Right lobe of liver (tissue), 6 donors: ENCODE data around the gene ACACA. TPM values are rescaled to one million over a fixed set of nuclear protein-coding genes. Genes with fewer than 3 reads are reported as not detected.

ENCODE experiments used
- ATAC-seq, 4 donors: fragments of 200-7000 bp; cut with Tn5 transposase; one replicate each; pipeline ENCODE4 v1.9.1; 2020; ENCODE audit warnings: mild to moderate bottlenecking in 4 of 4, moderate library complexity in 4 of 4
- DNase-seq, 3 donors: peaks; one replicate each; pipeline ENCODE4 v3.0.0-alpha.2; 2020
- H3K27ac ChIP-seq, 3 donors: fragments of 200-600 bp; one replicate each; pipeline ENCODE4 v1.8.0; 2022
- H3K27me3 ChIP-seq, 2 donors: fragments of 200-600 bp; one replicate each; pipeline ENCODE4 v1.8.0; 2022
- H3K36me3 ChIP-seq, 4 donors: fragments of 200-600 bp; sonication (generic) in 1 of 4; one replicate each; pipeline versions ENCODE4 v1.5.1 to v1.8.0; 2017 to 2022; ENCODE audit warnings: control low read depth in 1 of 4
- H3K4me1 ChIP-seq, 4 donors: fragments of 200-600 bp; sonication (generic) in 1 of 4; one replicate each; pipeline versions ENCODE4 v1.5.1 to v1.8.0; 2017 to 2022; ENCODE audit warnings: control low read depth in 1 of 4
- H3K4me3 ChIP-seq, 3 donors: fragments of 200-600 bp; one replicate each; pipeline ENCODE4 v1.8.0; 2022
- H3K9me3 ChIP-seq, 4 donors: fragments of 200-600 bp; sonication (generic) in 1 of 4; one replicate each; pipeline versions ENCODE4 v1.5.1 to v1.8.0; 2017 to 2022; ENCODE audit warnings: control low read depth in 1 of 4
- POLR2A ChIP-seq: fragments of 450-650 bp; IDR thresholded peaks from one replicate; pipeline ENCODE4 v1.6.1; 2017; ENCODE audit warnings: antibody characterized with exemption, mild to moderate bottlenecking
- WGBS: methylation state at CpG from one replicate; pipeline ENCODE4 v1.1.6; 2018; ENCODE audit warnings: low coverage, low lambda C conversion rate; ENCODE audit not compliant: insufficient coverage; ENCODE audit errors: missing lambda C conversion rate; 5-methylcytosine and 5-hydroxymethylcytosine counted together
- intact Hi-C, 2 donors: fragments of 100-400 bp; cut with DNase I; formaldehyde crosslinking; loops; one replicate each; pipeline versions ENCODE4 v1.11.2 to v1.14.1; 2022
- total RNA-seq, 6 experiments: library from RNA; depleted of rRNA in 2 of 6; stranded (reverse); fragments of >200 nt in 2 of 6; fragmentation: NEBNext Ultra II Directional in 3 of 6; extraction: Animal tissue kit (Norgen Biotek cat#: 25700) in 3 of 6; gene quantifications; one replicate each; pipeline versions ENCODE4 v1.1.0 to v1.2.4, GENCODE V29; 2016 to 2023
- TF ChIP-seq, protein P1 (sequence below), 4 donors: fragments of 200-600 bp in 3 of 4; fragments of 450-650 bp in 1 of 4; IDR thresholded peaks; one replicate each; pipeline versions ENCODE4 v1.5.1 to v1.8.0; 2016 to 2022; ENCODE audit warnings: antibody characterized with exemption in 4 of 4, mild to moderate bottlenecking in 2 of 4
- donor health status: DM: no; HTN: yes; CAD: no.
- donor health status: DM: no; HTN: no; CAD: no.
- donor health status: DM: no; HTN: no; CAD: no.
- donor health status: DM: no; HTN: yes; CAD: no.
- donor health status: DM: no; HTN: yes; CAD: no.

The ACACA gene
- total RNA-seq, 6 experiments from 2014 or later = 14.6 to 56.4 (median 27.1) TPM

DNA sequence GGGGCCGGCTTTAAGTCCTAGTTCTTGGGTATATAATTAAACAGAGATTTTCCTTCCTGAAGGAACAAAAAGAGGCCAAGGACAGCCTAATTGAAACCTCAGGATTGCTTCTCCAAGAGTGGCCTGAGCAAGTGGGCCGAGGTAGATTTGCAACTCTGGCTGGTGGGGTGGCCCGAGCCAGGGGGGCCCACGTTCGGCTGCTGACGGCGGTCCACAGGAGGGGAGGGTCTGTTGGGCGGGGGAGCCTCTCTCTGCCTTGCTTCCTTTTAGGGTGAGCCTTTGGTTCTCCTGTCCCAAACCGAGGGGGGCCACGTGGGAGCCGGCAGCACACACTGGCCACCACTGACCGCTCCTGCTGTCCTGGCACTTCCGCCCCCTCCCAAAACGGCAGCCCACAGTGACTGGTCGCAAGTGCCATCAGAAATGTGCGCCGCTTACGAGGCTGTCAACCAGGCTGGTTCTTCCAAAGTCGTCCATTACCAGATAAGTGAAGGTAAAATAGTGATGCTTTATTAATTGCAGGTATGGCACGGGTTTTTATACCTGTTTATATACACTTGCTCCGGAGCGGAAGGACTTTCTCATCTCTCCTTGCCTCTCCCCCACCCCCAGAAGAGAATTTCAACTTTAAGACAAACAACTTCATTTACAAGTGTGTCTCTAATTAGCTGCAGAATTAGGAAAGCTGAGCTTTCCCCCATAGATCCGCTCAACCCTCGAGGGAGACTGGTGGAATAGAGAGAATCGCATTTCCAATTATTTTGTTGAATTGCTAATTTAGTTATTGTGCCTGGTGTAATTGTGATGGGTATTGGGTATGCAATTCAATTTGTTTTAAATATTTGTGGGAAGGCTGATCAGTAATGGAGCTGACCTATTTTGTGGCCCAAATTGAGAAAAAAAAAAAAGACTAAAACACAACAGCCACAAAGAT, 340.0 kb downstream of the ACACA start:
- no peak for TF ChIP-seq POLR2A
- TF ChIP-seq, protein P1, sequence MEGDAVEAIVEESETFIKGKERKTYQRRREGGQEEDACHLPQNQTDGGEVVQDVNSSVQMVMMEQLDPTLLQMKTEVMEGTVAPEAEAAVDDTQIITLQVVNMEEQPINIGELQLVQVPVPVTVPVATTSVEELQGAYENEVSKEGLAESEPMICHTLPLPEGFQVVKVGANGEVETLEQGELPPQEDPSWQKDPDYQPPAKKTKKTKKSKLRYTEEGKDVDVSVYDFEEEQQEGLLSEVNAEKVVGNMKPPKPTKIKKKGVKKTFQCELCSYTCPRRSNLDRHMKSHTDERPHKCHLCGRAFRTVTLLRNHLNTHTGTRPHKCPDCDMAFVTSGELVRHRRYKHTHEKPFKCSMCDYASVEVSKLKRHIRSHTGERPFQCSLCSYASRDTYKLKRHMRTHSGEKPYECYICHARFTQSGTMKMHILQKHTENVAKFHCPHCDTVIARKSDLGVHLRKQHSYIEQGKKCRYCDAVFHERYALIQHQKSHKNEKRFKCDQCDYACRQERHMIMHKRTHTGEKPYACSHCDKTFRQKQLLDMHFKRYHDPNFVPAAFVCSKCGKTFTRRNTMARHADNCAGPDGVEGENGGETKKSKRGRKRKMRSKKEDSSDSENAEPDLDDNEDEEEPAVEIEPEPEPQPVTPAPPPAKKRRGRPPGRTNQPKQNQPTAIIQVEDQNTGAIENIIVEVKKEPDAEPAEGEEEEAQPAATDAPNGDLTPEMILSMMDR (IDR thresholded peaks at IDR 0.05) = no peak
- no peak overlapping the region for H3K27ac ChIP-seq
- ATAC-seq = no peak
- intact Hi-C loops = no loop called here
- DNase-seq = no peak
- H3K4me3 ChIP-seq = no peak overlapping the region
- no peaks in the 10 kb centered on the region for H3K36me3 ChIP-seq
- 84% methylated on average over 12 of the region's 25 CpGs for WGBS
- H3K9me3 ChIP-seq = no peaks in the 10 kb centered on the region
- H3K4me1 ChIP-seq = peaks cover 0 to 14% (median 4%) of the 10 kb centered on the region in 4 donors
- H3K27me3 ChIP-seq = no peaks in the 10 kb centered on the region

DNA sequence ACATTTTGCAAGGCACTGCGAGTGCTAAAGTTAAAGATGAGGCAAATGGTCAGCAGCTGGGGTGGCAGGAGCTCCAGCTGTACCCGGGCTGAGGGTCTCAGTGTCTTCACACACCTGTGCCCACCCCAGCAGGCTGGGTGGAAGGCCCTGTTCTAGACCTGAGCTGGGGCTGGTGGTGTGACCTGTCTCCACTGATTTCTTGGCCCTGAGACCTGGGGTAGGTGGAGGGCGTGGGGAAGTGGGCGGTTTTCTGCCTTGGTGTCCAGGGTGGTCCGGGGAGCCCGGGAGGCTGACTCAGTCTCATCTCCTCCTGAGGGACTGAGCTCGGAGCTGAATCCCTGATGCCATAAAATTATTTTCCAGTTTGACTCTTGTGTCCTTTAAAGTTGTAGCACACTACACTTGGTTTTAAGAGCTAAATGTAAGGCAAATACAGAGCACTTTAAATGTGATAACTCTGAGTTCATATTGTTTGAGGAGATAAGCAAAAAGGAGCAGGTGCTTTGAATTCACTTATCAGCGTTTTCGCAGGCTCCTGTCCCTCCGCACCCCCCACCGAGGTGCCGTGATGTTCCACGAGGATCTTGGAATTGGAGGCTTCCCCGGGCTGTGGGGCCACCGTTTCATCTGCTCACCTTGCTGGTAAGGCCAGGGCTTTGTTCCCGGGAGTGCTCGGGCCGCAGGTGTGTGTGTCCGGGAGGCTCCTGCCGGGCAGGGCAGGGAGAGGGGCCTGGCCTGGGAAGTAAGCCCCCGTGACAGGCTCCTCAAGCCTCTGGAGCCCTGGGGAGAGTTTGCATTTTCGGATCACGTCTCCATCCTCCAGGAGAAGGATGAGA, 340.9 kb downstream of the ACACA start:
- DNase-seq (no peak), ATAC-seq (no peak)
- intact Hi-C loops = no loop called here
- H3K4me1 ChIP-seq = peaks cover 0 to 14% (median 4%) of the 10 kb centered on the region in 4 donors
- no peaks in the 10 kb centered on the region for H3K36me3 ChIP-seq
- H3K27ac ChIP-seq = no peak overlapping the region
- H3K27me3 ChIP-seq = no peaks in the 10 kb centered on the region
- H3K4me3 ChIP-seq = no peak overlapping the region
- no peak for TF ChIP-seq POLR2A
- TF ChIP-seq, protein P1 (IDR thresholded peaks at IDR 0.05) = no peak
- H3K9me3 ChIP-seq = no peaks in the 10 kb centered on the region
- 84% methylated on average over 9 of the region's 23 CpGs for WGBS

DNA sequence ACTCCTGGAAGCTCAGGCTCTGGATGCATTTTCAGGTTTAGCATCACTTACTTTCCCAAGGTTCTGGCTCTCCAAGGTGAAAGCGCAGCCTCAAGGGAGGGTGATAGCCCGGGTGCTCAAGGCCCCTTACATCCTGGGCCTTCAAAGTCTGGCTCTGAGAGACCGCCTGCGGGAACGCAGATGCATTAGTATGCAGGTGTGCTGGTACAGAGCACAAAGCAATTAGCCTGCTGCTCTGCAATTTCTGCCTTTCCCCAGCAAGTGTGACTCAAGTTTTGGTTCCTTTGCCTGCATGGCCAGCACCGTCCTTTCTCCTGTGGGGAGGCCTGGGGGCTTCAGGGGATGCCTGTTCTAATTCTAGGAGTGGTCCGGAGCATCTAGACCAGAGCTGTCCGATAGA, 341.7 kb downstream of the ACACA start:
- Histone ChIP-seq H3K36me3 (no peaks in the 10 kb centered on the region), H3K27ac (no peak overlapping the region), H3K4me1 (peaks cover 0 to 14% (median 4%) of the 10 kb centered on the region in 4 donors), H3K4me3 (no peak overlapping the region), H3K27me3 (no peaks in the 10 kb centered on the region), H3K9me3 (no peaks in the 10 kb centered on the region)
- ATAC-seq (no peak), DNase-seq (no peak)
- intact Hi-C loops = no loop called here
- WGBS = 92% methylated on average over 5 of the region's 8 CpGs
- TF ChIP-seq POLR2A = no peak
- TF ChIP-seq, protein P1 (IDR thresholded peaks at IDR 0.05) = no peak

DNA sequence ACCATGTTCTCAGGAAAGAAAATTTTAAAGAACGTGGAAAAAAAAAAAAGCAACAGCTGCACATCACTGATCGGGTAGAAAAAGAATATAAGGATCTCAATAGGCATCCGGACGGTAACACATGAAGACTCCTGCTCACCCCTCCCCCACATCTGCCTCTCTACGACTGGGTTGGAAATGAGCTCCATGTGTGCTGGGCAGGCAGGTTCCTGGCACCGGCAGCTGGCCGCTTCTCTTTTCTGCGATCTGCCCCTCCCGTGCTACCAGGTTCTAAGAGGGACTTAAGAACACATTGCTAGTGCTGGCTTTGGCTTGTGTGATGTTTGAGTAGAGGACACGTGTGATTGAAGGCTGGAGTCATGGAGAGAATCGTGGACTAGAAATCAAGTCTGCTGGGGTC, 342.4 kb downstream of the ACACA start:
- H3K4me1 ChIP-seq = peaks cover 0 to 14% (median 4%) of the 10 kb centered on the region in 4 donors
- DNase-seq = no peak
- 74% methylated on average over 6 of the region's 11 CpGs for WGBS
- H3K27ac ChIP-seq = no peak overlapping the region
- intact Hi-C loops = no loop called here
- no peaks in the 10 kb centered on the region for H3K9me3 ChIP-seq
- H3K36me3 ChIP-seq = no peaks in the 10 kb centered on the region
- TF ChIP-seq POLR2A = no peak
- TF ChIP-seq, protein P1 (IDR thresholded peaks at IDR 0.05) = no peak
- ATAC-seq = no peak
- H3K4me3 ChIP-seq = no peak overlapping the region
- H3K27me3 ChIP-seq = no peaks in the 10 kb centered on the region
